MV-4-11 (cell line): ENCODE results near the gene PDE4D.
"Not testable (repeated sequence)": the region's sequence is repeated elsewhere in the genome, so short reads cannot be mapped to it uniquely, and the experiment has no call there.

Experiments
- DNase-seq: peaks from one replicate; lab custom pipeline; 2025; lab: John Stamatoyannopoulos, UW

PDE4D gene

DNA sequence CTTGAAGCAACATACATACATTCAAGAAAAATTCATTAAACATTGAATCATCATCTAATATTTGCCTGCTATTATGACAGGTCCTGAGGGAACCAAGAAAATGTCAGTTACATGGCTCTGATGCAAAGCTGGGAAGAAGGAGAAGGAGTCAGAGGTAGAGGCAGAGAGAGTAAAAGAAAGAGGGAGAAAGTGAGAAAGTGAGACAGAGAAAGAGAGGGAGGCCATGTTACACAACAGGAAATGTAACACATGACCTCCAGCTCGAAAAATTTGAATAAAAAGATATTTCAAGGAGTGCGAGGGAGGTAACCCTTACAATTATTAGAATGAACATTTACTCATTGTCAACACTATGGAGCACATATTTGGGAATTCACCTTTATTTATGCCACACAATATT is 189.7 kb downstream of the PDE4D start:
- no peak for DNase-seq

DNA sequence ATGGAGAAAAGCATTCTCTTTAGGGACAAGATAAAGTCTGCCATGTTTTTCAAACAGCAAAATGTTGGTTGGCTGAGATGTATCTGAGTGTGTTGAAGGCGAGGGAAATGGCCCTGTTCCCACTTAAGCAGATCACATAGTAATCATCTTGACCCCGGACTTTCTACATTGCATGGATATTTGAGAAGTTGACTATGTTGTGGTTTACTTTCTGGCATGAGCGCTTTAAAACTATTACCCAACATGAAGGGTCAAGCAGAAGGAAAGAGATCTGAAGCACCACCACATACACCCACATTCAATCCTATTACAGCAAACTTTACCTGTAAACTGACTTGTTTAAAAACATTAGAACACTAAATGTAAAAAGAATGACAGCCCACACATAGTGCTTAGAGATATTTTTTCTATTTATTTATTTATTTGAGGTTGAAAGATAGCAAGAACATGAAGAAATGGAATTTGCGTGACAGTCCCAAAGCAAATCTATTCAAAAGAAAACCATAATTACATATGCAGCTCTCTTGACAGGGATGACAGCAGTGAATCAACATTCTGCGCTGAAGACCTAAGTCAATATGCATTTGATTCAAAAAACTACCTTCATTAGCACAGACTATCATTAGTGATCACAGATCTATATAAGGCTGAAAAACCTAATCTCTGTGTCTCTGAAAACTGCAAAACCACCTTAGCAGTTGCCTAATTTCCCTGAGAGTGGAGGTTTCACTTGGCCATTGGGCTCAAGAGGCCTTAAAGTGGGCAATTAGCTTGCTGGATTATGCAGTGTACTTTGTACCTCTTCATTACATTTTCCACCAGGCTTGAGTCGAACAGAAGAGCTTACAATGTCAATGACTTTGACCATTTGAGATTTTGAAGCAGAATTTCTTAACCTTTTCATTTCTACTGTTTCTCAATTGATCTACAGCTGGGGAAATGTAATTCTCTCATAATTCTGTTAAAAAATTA is 195.0 kb downstream of the PDE4D start:
- DNase-seq = no peak

DNA sequence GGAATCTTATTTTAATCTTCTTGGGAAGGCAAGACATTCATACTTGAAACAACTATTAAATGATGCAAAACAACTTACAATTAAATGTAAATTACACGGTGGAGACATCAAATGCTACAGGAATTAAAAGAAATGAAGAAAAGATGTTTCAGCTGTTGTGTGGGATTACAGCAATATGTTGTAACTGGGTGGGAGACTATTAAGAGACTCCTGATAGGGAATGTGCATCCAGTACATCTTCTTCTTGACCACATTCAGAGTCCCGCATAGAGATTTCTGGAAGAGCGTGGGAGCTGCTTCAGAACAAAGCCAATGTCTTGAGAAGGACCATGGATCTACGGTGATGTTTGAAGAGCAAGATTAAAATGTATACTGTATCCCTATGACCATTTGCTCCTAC is 199.1 kb downstream of the PDE4D start:
- DNase-seq = no peak

DNA sequence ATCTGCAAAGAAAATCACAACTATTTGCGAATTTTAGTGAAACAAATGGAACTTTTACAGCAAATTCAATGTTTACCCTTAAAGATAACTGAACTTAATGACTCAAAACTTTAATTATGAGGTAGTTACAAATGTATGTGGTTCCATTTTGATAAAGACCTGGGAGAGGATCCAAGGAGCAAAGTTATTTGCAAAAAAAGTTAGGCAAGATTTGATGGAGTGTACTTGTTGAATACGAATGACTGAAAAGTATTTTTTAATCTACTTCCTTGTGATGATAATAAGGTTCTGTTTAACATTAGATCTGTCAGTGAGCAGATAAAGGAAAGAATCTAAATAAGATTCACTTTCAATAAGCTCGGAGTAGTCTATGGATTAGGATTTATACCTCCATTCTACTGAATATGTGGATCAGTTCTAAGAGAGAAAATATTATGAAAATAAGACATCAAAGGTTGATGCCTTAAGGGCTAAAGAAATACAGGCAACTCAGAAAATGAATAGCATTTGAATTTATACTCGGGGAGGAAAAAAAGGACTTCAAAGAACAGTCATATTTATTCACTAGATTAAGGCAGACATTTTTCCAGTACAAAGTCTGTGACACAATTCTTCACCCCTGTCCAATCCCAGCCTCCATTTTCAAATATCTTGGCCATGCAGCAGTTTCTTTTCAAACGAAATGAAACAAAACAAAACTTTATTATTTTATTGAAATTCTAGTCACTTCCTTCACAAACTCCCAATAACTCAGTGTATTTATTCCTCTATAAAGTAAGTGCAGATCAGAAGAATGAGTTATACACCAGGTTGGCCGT is 199.8 kb downstream of the PDE4D start:
- no peak for DNase-seq

DNA sequence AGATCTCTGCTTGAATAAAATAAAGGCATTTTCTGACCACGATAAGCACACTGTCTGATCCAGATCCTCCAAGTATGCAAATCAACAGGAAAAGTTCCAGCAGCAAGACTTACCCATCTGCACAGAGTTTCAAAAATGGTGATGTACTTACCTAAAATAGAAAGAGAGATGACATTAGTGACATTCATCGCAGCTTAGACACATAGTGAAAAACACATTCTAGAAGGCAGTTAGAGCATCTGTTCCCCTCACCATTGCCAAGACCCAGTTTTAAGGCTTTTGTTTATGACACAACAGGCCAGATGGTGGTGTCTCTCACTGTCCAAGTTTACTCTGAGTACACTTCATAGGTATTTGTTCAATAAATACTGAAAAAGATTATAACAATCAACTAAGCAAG is 207.7 kb downstream of the PDE4D start:
- no peak for DNase-seq

DNA sequence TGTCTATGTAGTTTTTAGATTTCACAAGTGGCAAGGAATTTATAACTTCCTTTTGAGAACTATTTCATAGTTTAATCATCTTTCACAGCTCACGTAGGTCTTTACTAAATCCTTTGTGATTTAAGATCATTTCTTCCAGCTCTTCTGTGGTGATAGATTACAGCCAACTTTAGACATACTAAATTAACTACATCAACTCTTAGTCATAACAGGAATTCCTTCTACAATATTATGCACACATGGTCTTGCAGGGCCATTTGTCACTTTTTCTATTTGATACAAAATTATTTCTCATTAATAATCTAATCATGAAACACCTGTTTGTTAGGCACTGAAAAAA is 208.4 kb downstream of the PDE4D start:
- no peak for DNase-seq

DNA sequence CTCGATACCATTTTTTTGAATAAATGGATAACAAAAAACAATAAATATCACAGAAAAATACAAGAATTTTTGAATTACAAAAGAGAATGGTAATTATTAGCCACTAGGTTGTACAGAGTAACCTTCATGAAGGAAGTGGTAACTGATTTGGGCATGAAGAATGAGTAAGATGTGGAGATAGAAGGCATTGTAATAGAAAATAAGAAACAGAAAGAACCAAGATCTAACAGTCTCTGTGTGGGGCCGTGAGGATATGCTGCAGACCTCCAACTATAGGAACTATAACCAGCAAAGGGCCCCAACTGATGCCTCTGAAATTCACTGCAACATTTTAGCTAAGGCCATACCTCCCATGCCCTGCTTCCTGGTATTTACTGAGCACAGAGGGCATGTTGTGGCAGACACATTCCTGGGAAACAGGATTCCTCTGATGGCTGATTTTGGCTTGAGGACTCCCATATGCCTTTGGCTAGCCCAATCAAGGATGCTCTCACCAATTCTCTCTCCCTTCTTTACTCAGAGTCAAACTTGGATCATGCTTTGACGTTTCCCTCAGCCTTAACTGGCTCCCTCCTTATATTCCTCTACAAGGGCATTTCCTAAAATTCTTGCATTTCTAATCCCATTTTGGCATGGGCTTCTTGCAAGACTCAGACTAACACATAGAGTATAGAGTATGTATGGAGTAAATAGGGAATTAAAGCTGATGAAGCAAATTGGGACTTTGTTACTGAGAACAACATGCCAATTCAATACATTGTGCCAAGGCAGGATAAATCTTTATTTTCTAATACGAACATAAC is 208.9 kb downstream of the PDE4D start:
- DNase-seq = no peak

DNA sequence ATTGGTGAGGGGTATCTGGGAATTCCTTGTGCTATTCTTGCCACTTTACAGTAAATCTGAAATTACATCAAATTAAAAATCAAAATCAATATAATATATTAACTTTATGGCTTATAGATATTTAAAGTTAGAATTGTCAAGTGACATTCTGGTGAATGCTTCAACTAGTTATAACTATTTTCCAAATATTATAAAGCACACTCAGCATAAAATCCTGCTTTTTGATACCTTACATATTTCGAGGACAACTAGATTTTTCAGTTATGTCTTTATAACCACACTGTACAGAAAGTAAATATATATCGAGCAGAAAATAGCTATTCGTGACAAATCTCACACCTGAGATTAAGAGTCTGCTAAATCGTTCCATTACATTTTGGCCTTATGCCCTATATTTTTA is 210.2 kb downstream of the PDE4D start:
- DNase-seq = no peak

DNA sequence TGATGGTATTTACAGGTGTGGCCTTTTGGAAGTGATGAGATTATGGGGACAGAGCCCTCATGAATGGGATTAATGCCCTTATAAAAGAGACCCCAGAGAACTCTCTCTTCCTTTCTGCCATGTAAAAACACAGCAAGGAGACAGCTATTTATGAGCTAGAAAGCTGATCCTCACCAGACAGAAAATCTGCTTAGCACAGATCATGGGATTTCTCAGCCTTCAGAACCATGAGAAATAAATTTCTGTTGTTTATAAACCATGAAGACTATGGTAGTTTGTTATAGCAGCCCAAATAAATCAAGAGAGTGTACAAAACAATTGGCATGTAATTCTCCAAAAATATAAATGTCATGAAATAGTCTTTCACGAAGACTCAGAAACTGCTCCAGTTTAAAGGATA is 211.0 kb downstream of the PDE4D start:
- no peak for DNase-seq

DNA sequence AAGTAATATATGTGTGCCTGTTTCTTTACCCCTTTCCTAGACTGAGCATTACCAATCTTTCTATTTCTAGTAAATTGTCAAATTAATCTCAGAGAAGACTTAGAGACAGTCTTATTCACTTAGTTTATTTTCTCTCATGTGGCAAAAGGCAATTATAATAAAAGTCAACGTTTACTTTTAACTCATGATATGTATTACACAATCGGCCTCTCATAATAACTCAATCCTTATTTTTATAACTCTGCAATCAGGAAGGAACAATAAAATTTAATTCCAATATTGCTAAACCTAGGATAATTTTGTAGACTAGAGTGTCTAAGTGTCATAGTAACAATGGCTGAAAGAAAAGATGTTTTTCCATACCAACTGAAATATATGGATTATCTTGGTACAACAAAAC is 214.6 kb downstream of the PDE4D start:
- DNase-seq = no peak

DNA sequence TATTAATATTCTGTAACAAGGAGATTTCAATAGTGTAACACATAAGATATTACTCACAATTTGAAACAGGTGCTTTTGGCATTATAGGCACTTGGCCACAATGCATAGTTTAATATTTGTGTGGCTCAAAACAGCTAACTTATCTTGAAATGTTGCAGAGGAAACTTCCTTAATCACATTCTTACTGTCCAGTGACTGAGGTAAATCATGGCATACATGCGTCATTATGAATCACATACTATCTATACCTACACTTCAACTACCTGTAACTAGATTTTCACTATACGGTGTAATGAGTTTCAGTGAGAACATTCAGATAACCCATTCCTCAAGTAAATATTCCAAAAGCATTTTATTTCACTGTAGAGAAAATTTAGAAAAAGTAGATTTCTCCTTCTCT is 218.8 kb downstream of the PDE4D start:
- no peak for DNase-seq

DNA sequence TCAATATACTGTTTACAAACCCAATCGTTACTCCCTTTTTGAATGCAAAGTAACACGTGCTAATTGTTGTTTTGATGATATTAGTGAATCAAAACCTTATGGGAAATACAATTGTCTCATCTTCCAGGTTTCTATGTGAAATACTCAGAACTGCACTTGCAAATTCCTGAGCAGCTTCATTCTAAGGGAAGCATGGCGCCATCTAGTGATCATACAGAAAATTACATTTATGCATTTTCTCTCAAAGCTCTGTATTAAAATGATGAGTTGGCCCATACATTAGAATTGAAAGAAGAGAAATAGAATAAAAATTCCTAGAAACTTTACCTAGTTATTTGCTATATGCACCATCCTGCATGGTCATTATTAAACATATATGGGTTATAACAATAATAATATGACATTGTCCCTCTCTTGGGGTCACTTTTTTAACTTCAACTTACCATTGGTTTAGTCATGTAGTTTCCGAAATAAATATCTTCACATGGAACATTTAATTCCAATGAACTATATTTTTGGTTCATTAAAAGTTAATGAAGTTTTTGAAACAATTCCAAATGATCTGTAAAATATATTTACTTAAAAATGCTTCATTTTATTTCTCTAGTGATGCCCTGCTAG is 220.0 kb downstream of the PDE4D start:
- peak; percentile 22 for DNase-seq

DNA sequence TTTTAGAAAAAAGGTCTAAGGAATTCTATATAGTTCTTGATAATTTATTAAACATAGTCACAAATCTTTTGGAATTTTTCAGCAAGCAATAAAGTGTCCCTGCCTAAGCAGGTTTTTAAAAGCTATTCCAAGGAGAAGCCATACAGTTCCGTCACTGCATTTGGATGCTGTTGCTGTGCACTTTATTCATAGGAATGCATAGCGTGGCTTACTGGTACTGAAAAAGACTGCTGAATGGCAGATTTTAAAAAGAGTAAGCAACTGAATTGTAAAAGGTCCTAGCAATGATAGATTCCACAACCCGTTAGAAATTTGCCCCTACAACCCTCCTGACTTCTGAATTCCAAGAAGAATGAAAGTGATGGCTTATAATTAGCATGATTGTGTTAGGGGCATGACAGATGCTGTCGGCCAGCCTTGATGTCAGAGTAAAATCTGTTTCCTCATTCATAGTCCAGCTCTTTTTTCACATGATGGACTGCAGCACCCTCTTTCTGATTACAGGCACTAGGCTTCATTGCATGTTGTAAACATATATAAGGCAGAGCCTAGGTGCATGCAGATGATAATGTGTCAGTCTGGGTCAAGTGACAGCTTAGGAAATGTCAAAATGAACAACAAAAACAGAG is 227.0 kb downstream of the PDE4D start:
- no peak for DNase-seq

DNA sequence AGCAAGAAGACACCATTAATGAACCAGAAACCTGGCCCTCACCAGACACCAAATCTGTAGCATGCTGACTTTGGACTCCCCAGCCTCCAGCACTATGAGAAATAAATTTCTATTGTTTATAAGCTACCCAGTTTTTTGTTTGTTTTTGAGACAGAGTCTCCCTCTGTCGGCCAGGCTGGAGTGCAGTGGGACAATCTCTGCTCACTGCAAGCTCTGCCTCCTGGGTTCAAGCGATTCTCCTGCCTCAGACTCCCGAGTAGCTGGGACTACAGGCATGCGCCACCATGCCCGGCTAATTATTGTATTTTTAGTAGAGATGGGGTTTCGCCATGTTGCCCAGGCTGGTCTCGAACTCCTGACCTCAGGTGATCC is 227.7 kb downstream of the PDE4D start:
- not testable (repeated sequence) for DNase-seq

DNA sequence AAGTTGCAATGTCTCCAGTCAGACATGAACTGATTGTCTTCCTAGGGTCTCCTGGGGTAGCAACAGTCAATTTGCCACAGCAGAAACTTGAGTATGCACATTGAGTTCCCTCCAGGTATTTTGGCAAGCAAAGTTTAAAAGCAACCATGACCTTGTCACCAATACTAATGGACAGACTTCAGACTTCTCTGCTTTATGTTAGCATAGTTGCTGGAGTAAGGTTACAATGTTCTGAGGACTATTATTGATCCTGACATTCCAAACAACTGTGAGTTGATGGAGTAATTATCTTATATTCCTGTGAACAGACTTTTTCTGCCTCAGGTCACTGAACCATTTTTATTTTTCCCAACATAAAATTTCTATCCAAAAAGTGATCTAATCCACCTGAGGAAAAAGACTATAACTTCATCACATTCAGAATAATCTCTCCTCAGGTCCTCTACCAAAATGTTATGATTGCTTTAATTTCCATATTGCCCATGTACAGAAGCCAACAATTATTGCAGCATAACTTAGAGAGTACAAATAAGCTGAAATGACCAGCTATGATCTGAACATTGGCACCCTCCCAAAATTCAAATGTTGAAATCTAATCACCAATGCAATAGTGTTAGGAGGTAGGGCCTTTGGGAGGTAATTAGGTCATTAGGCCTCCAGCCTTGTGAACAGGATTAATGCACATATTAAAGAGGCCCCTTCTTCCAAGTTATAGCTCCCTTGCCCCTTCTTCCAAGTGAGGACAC is 228.3 kb downstream of the PDE4D start:
- no peak for DNase-seq

DNA sequence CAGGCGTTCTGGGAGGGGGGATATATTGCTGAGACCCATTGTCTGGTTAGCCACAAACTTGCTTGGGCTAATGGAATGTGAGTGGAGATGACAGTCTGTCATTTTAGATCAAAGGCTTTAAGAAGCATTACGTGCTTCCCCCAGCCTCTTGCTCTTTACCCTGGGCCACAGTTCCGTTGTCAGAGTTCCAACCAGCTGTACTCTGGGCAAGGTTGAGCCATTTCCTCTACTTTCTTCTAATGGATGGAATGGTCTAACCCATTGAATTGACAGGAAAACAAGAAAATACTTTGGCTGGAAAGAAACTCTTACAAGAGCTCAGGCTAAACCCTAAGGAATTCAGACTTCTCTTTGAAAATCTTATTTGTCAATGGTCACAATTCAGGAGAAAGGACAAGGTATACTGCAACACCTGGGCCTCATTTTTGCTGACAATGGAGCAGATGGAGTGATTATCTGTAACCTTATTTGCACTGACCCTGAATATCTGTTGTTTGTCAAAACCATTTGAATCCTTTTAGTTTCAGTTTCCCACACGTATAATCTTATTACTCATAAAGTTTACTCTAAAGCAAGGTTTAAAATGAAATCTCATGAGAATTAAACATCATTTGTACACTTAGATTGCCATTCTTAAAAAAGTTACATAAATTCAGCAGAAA is 231.4 kb downstream of the PDE4D start:
- DNase-seq = no peak

DNA sequence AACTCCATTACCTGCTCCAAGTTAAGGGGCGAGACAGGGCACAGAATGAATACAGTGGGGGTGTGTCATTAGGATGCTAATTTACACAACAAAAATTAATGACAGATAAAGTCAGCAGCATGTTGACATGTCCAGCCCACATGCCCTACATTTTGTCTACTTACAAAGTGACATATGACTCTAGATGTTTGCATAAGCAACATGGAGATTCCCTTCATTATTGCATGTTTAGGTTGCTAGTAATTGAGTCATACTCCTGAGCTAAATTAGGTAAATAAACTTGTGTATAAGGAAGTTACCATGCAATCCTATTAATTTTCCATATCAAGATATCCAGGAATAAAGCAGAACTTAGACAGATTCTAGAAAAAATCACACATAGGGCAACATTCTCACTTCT is 232.2 kb downstream of the PDE4D start:
- DNase-seq = no peak

DNA sequence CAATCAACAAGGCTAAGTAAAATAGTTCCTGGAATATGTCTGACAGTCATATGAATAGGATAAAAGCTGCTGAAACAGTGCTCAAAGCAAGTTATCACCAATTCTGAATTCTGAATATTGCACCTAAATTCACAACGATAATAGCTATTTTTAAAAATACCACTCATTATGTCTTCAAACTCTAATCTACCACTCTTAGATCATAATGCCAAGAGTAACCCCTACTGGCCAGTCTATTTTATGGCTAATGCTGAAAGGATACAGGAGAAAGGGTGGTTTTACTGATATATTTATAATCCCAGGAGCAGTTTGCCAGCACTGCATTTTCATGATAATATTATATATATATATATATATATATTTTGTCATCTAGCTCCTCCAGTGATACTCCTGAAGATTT is 232.8 kb downstream of the PDE4D start:
- no peak for DNase-seq

DNA sequence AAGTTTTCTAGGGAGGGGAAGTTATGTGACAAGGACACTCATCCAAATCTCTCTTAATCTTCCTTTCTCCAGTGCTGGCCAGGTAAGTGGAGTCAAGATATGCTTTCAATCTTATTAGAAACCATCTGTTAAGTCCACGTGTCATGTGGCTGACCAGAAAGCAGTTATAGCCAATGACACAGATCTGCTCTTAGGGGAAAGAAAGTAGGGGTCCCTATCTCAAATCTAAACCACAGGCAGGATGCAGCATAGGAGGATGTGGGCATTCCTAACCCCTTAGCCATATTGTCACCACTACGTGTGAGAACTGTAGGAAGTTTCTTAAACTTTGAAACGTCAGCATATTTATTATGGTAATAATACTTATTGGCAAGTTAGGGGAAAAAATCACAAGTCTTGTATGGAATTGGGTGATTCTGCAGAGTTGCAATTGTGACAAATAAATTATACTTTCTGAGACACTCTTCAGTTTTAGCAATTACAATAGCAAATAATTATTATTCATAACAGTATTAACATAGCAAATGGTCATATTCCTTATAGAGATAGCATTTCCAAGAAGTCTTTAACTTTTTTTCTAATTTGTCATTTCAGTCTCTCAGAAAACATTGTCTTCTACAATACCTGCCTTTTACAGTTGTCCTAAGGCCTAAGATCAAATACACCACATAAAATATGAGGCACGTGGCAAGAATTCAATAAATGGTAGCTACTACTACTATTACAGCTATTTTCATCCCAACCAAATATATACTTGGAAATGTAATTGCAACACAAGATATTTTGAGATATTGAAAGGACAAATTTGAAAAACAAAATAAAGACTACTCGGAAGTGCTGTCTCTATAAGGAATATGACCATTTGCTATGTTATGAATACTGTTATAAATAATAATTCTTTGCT is 236.9 kb downstream of the PDE4D start:
- no peak for DNase-seq
